Measurements from ENCODE around the gene SHISA3.

- TF ChIP-seq CTCF (conservative IDR thresholded peaks at IDR 0.05 in 1 of 2, IDR thresholded peaks at IDR 0.05 in 1 of 2; ENCODE audit: low read depth in 1 of 2, low read length in 2 of 2) (no peak), EZH2 (IDR thresholded peaks at IDR 0.05; ENCODE audit: low read length, missing control alignments) (no peak)
These were observed 20.3 kb downstream of the SHISA3 start for GRCh38 chr4:42417550-42417949.
